GM23338 (cell line): ENCODE data around the gene XRCC4.

Experiments used
- CREB1 ChIP-seq: fragments of 250-450 bp; sonication (Bioruptor Pico); IDR thresholded peaks from 2 replicates; pipeline ENCODE4 v1.5.0; 2020; ENCODE audit warnings: low read depth, mild to moderate bottlenecking, moderate library complexity
- EZH2 ChIP-seq: fragments of 200-600 bp; sonication (generic); IDR thresholded peaks from one replicate; pipeline ENCODE4 v1.8.0; 2017; ENCODE audit warnings: antibody characterized with exemption, mild to moderate bottlenecking, low read depth; ENCODE audit not compliant: unreplicated experiment
- EZH2phosphoT487 ChIP-seq: fragments of 200-600 bp; sonication (generic); IDR thresholded peaks from one replicate; pipeline ENCODE4 v1.8.1; 2018; ENCODE audit warnings: antibody characterized with exemption; ENCODE audit not compliant: unreplicated experiment
- JUNB ChIP-seq: IDR thresholded peaks from one replicate; pipeline ENCODE4 v1.6.1; 2016; ENCODE audit warnings: antibody characterized with exemption; ENCODE audit not compliant: unreplicated experiment
- NANOG ChIP-seq: IDR thresholded peaks from 2 replicates; pipeline ENCODE4 v1.6.1; 2016; ENCODE audit warnings: antibody characterized with exemption, borderline replicate concordance
- POLR2AphosphoS5 ChIP-seq: IDR thresholded peaks from 2 replicates; pipeline ENCODE4 v1.6.1; 2016; ENCODE audit warnings: antibody characterized with exemption, low read depth
- STAT1 ChIP-seq: IDR thresholded peaks from one replicate; pipeline ENCODE4 v1.6.1; 2016; ENCODE audit warnings: antibody characterized with exemption; ENCODE audit not compliant: unreplicated experiment
- ZNF114 ChIP-seq: fragments of 250-450 bp; sonication (Bioruptor Pico); IDR thresholded peaks from 2 replicates; pipeline ENCODE4 v1.5.0; 2020; ENCODE audit warnings: mild to moderate bottlenecking, moderate library complexity
- ZNF331 ChIP-seq: fragments of 250-450 bp; sonication (Bioruptor Pico); IDR thresholded peaks from 2 replicates; pipeline ENCODE4 v1.5.0; 2020; ENCODE audit warnings: low read depth, mild to moderate bottlenecking, moderate library complexity
- TF ChIP-seq, protein P1 (sequence below), 2 experiments: fragments of 200-600 bp in 1 of 2; sonication (generic) in 1 of 2; conservative IDR thresholded peaks; 2 replicates each; pipeline versions ENCODE4 v1.5.1 to v1.6.1; 2016 to 2017; ENCODE audit warnings: antibody characterized with exemption in 2 of 2, low read depth in 2 of 2, mild to moderate bottlenecking in 2 of 2, moderate library complexity in 1 of 2
- TF ChIP-seq, protein P2 (sequence below): IDR thresholded peaks from one replicate; pipeline ENCODE4 v1.6.1; 2018; ENCODE audit warnings: antibody characterized with exemption; ENCODE audit not compliant: unreplicated experiment
- TF ChIP-seq, protein P3 (sequence below): IDR thresholded peaks from 2 replicates; pipeline ENCODE4 v1.6.1; 2016; ENCODE audit warnings: antibody characterized with exemption
- TF ChIP-seq, protein P4 (sequence below): fragments of 250-450 bp; sonication (Bioruptor Pico); IDR thresholded peaks from 2 replicates; pipeline ENCODE4 v1.5.0; 2020; ENCODE audit warnings: mild to moderate bottlenecking, moderate library complexity

DNA sequence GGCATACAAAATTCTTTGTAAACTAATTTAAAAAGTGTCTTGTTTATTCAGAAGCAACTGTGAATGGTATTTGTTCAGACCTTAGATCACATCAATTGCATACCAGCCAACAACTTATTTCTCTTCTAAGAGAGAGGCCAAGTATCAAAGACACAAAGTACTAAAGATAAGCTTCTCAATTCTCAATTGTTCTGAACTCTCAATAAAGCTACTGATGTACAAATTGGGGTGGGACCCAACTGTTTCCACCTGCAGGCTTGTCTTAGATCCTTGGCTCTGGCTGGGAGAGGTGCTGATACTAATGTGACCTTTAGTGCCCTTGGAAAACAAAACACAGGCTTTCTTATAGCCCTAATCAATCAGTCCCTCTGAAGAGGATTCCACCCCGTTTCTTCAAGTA is 22.1 kb downstream of the XRCC4 start:
- TF ChIP-seq, protein P1, sequence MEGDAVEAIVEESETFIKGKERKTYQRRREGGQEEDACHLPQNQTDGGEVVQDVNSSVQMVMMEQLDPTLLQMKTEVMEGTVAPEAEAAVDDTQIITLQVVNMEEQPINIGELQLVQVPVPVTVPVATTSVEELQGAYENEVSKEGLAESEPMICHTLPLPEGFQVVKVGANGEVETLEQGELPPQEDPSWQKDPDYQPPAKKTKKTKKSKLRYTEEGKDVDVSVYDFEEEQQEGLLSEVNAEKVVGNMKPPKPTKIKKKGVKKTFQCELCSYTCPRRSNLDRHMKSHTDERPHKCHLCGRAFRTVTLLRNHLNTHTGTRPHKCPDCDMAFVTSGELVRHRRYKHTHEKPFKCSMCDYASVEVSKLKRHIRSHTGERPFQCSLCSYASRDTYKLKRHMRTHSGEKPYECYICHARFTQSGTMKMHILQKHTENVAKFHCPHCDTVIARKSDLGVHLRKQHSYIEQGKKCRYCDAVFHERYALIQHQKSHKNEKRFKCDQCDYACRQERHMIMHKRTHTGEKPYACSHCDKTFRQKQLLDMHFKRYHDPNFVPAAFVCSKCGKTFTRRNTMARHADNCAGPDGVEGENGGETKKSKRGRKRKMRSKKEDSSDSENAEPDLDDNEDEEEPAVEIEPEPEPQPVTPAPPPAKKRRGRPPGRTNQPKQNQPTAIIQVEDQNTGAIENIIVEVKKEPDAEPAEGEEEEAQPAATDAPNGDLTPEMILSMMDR (conservative IDR thresholded peaks at IDR 0.05; ENCODE audit: low read depth in 2 of 2) = no peak
- no peak for TF ChIP-seq POLR2AphosphoS5
- TF ChIP-seq, protein P2, sequence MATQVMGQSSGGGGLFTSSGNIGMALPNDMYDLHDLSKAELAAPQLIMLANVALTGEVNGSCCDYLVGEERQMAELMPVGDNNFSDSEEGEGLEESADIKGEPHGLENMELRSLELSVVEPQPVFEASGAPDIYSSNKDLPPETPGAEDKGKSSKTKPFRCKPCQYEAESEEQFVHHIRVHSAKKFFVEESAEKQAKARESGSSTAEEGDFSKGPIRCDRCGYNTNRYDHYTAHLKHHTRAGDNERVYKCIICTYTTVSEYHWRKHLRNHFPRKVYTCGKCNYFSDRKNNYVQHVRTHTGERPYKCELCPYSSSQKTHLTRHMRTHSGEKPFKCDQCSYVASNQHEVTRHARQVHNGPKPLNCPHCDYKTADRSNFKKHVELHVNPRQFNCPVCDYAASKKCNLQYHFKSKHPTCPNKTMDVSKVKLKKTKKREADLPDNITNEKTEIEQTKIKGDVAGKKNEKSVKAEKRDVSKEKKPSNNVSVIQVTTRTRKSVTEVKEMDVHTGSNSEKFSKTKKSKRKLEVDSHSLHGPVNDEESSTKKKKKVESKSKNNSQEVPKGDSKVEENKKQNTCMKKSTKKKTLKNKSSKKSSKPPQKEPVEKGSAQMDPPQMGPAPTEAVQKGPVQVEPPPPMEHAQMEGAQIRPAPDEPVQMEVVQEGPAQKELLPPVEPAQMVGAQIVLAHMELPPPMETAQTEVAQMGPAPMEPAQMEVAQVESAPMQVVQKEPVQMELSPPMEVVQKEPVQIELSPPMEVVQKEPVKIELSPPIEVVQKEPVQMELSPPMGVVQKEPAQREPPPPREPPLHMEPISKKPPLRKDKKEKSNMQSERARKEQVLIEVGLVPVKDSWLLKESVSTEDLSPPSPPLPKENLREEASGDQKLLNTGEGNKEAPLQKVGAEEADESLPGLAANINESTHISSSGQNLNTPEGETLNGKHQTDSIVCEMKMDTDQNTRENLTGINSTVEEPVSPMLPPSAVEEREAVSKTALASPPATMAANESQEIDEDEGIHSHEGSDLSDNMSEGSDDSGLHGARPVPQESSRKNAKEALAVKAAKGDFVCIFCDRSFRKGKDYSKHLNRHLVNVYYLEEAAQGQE = no peak
- TF ChIP-seq, protein P3, sequence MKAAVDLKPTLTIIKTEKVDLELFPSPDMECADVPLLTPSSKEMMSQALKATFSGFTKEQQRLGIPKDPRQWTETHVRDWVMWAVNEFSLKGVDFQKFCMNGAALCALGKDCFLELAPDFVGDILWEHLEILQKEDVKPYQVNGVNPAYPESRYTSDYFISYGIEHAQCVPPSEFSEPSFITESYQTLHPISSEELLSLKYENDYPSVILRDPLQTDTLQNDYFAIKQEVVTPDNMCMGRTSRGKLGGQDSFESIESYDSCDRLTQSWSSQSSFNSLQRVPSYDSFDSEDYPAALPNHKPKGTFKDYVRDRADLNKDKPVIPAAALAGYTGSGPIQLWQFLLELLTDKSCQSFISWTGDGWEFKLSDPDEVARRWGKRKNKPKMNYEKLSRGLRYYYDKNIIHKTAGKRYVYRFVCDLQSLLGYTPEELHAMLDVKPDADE = no peak
- no peak for TF ChIP-seq EZH2
- TF ChIP-seq EZH2phosphoT487 = no peak
- no peak for TF ChIP-seq JUNB
- TF ChIP-seq CREB1 = no peak
- no peak for TF ChIP-seq NANOG
- no peak for TF ChIP-seq ZNF114
- TF ChIP-seq STAT1 = no peak
- TF ChIP-seq, protein P4, sequence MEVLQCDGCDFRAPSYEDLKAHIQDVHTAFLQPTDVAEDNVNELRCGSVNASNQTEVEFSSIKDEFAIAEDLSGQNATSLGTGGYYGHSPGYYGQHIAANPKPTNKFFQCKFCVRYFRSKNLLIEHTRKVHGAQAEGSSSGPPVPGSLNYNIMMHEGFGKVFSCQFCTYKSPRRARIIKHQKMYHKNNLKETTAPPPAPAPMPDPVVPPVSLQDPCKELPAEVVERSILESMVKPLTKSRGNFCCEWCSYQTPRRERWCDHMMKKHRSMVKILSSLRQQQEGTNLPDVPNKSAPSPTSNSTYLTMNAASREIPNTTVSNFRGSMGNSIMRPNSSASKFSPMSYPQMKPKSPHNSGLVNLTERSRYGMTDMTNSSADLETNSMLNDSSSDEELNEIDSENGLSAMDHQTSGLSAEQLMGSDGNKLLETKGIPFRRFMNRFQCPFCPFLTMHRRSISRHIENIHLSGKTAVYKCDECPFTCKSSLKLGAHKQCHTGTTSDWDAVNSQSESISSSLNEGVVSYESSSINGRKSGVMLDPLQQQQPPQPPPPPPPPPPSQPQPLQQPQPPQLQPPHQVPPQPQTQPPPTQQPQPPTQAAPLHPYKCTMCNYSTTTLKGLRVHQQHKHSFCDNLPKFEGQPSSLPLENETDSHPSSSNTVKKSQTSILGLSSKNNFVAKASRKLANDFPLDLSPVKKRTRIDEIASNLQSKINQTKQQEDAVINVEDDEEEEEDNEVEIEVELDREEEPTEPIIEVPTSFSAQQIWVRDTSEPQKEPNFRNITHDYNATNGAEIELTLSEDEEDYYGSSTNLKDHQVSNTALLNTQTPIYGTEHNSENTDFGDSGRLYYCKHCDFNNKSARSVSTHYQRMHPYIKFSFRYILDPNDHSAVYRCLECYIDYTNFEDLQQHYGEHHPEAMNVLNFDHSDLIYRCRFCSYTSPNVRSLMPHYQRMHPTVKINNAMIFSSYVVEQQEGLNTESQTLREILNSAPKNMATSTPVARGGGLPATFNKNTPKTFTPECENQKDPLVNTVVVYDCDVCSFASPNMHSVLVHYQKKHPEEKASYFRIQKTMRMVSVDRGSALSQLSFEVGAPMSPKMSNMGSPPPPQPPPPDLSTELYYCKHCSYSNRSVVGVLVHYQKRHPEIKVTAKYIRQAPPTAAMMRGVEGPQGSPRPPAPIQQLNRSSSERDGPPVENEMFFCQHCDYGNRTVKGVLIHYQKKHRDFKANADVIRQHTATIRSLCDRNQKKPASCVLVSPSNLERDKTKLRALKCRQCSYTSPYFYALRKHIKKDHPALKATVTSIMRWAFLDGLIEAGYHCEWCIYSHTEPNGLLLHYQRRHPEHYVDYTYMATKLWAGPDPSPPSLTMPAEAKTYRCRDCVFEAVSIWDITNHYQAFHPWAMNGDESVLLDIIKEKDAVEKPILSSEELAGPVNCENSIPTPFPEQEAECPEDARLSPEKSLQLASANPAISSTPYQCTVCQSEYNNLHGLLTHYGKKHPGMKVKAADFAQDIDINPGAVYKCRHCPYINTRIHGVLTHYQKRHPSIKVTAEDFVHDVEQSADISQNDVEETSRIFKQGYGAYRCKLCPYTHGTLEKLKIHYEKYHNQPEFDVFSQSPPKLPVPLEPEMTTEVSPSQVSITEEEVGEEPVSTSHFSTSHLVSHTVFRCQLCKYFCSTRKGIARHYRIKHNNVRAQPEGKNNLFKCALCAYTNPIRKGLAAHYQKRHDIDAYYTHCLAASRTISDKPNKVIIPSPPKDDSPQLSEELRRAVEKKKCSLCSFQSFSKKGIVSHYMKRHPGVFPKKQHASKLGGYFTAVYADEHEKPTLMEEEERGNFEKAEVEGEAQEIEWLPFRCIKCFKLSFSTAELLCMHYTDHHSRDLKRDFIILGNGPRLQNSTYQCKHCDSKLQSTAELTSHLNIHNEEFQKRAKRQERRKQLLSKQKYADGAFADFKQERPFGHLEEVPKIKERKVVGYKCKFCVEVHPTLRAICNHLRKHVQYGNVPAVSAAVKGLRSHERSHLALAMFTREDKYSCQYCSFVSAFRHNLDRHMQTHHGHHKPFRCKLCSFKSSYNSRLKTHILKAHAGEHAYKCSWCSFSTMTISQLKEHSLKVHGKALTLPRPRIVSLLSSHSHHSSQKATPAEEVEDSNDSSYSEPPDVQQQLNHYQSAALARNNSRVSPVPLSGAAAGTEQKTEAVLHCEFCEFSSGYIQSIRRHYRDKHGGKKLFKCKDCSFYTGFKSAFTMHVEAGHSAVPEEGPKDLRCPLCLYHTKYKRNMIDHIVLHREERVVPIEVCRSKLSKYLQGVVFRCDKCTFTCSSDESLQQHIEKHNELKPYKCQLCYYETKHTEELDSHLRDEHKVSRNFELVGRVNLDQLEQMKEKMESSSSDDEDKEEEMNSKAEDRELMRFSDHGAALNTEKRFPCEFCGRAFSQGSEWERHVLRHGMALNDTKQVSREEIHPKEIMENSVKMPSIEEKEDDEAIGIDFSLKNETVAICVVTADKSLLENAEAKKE = no peak
- TF ChIP-seq ZNF331 (CRISPR knock-in tag) = no peak
